HepG2 (cell line): Measurements from ENCODE around the gene SNRNP200. TPM values are rescaled to one million over a fixed set of nuclear protein-coding genes. Genes with fewer than 3 reads are reported as not detected.

Experiments used
- CEBPG ChIP-seq: IDR thresholded peaks from 2 replicates; pipeline ENCODE4 v1.6.1; 2016
- E2F2 ChIP-seq: sonication (generic); formaldehyde crosslinking; IDR thresholded peaks from 2 replicates; pipeline ENCODE4 v1.4.0; 2020; ENCODE audit warnings: missing genetic modification reagents, borderline replicate concordance
- ETS1 ChIP-seq: sonication (generic); formaldehyde crosslinking; IDR thresholded peaks from 2 replicates; pipeline ENCODE4 v1.4.0; 2020; ENCODE audit warnings: missing genetic modification reagents
- HOXA3 ChIP-seq: sonication (generic); formaldehyde crosslinking; IDR thresholded peaks from 2 replicates; pipeline ENCODE4 v1.5.0; 2020; ENCODE audit warnings: missing genetic modification reagents
- IRF2 ChIP-seq: IDR thresholded peaks from 2 replicates; pipeline ENCODE4 v1.6.1; 2018; ENCODE audit warnings: missing genetic modification reagents, missing compliant biosample characterization
- KDM4B ChIP-seq: sonication (generic); formaldehyde crosslinking; IDR thresholded peaks from 2 replicates; pipeline ENCODE4 v1.4.0; 2020; ENCODE audit warnings: missing genetic modification reagents
- NR2C2 ChIP-seq: sonication (generic); formaldehyde crosslinking; IDR thresholded peaks from 2 replicates; pipeline ENCODE4 v1.4.0; 2020; ENCODE audit warnings: missing genetic modification reagents, mild to moderate bottlenecking, moderate library complexity, borderline replicate concordance
- PHF5A ChIP-seq: IDR thresholded peaks from one replicate; pipeline ENCODE4 v1.6.1; 2018; ENCODE audit warnings: low read depth, missing genetic modification reagents; ENCODE audit not compliant: unreplicated experiment
- PRMT3 ChIP-seq: sonication (generic); formaldehyde crosslinking; IDR thresholded peaks from 2 replicates; pipeline ENCODE4 v1.8.1; 2022; ENCODE audit warnings: low read depth, mild to moderate bottlenecking, moderate library complexity, missing genetic modification reagents, borderline replicate concordance
- RBFOX2 ChIP-seq: fragments of 200-400 bp; formaldehyde crosslinking; IDR thresholded peaks from 2 replicates; pipeline ENCODE4 v1.6.1; 2017; ENCODE audit warnings: low read depth, mild to moderate bottlenecking, low read length
- RELA ChIP-seq: sonication (generic); formaldehyde crosslinking; IDR thresholded peaks from 2 replicates; pipeline ENCODE4 v1.4.0; 2020; ENCODE audit warnings: missing genetic modification reagents
- SRSF9 ChIP-seq: fragments of 200-400 bp; formaldehyde crosslinking; IDR thresholded peaks from 2 replicates; pipeline ENCODE4 v1.6.1; 2018; ENCODE audit warnings: borderline replicate concordance, mild to moderate bottlenecking, low read depth, low read length; ENCODE audit not compliant: insufficient read depth, poor library complexity, severe bottlenecking
- ZBTB39 ChIP-seq: sonication (generic); formaldehyde crosslinking; IDR thresholded peaks from 2 replicates; pipeline ENCODE4 v1.5.0; 2020; ENCODE audit warnings: missing genetic modification reagents
- ZHX1 ChIP-seq: sonication (generic); formaldehyde crosslinking; IDR thresholded peaks from 2 replicates; pipeline ENCODE4 v1.8.1; 2022; ENCODE audit warnings: low read depth, mild to moderate bottlenecking, missing genetic modification reagents
- ZNF296 ChIP-seq: sonication (generic); formaldehyde crosslinking; conservative IDR thresholded peaks from 2 replicates; pipeline ENCODE4 v1.5.0; 2020; ENCODE audit warnings: mild to moderate bottlenecking, missing genetic modification reagents
- ZNF484 ChIP-seq: sonication (generic); formaldehyde crosslinking; IDR thresholded peaks from 2 replicates; pipeline ENCODE4 v1.5.1; 2020; ENCODE audit warnings: mild to moderate bottlenecking, low read depth, missing genetic modification reagents, borderline replicate concordance
- ZNF546 ChIP-seq: sonication (generic); formaldehyde crosslinking; conservative IDR thresholded peaks from 2 replicates; pipeline ENCODE4 v1.8.1; 2023; ENCODE audit warnings: mild to moderate bottlenecking, missing genetic modification reagents
- polyA plus RNA-seq, 8 experiments: library from polyadenylated mRNA; depleted of rRNA in 3 of 8; stranded (reverse) in 7 of 8; unstranded in 1 of 8; fragments of >200 nt; fragmentation: Illumina TruSeq in 4 of 8; extraction: Trizol in 4 of 8; gene quantifications; 2 replicates each; pipeline versions ENCODE4 v1.2.1 to v1.2.3, GENCODE V29; 2011 to 2016; ENCODE audit warnings: low read depth in 4 of 8, missing spikeins in 1 of 8, mixed read lengths in 1 of 8; ENCODE audit not compliant: insufficient read depth in 1 of 8
- total RNA-seq, 5 experiments: library from RNA; depleted of rRNA; stranded (reverse); fragments of >200 nt; fragmentation: Illumina TruSeq; extraction: Trizol; gene quantifications; 2 replicates each; pipeline ENCODE4 v1.2.3, GENCODE V29; 2016; ENCODE audit warnings: low read depth in 1 of 5
- TF ChIP-seq, protein P1 (sequence below): sonication (generic); formaldehyde crosslinking; IDR thresholded peaks from 2 replicates; pipeline ENCODE4 v1.4.0; 2020; ENCODE audit warnings: mild to moderate bottlenecking, missing genetic modification reagents
- TF ChIP-seq, protein P2 (sequence below): sonication (generic); formaldehyde crosslinking; IDR thresholded peaks from 2 replicates; pipeline ENCODE4 v1.8.0; 2023; ENCODE audit warnings: mild to moderate bottlenecking, missing genetic modification reagents

Gene SNRNP200
- total and polyA plus RNA-seq, 2 of the 13 experiments (the other 11 are each of a cell fraction or from before 2014, with no cell fraction given): 99.0 to 232 TPM

- TF ChIP-seq PHF5A (CRISPR knock-in tag): peak; percentile 94
- peak; percentile 71 for TF ChIP-seq RBFOX2
- peak; percentile 83 for TF ChIP-seq ZBTB39 (CRISPR knock-in tag)
- 0 out of 2 replicates have a peak, but pooled peaks have one; percentile 55 for TF ChIP-seq RELA (CRISPR knock-in tag)
- TF ChIP-seq, protein P1, sequence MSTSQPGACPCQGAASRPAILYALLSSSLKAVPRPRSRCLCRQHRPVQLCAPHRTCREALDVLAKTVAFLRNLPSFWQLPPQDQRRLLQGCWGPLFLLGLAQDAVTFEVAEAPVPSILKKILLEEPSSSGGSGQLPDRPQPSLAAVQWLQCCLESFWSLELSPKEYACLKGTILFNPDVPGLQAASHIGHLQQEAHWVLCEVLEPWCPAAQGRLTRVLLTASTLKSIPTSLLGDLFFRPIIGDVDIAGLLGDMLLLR (CRISPR knock-in tag): no peak; the same call in 1 of the 2 replicates
- no peak for TF ChIP-seq PRMT3
- peak; percentile 79 for TF ChIP-seq NR2C2
- TF ChIP-seq ZHX1: peak; percentile 72; the same call in 1 of the 2 replicates
- TF ChIP-seq ZNF546 (CRISPR knock-in tag): peak; percentile 92; the same call in 1 of the 2 replicates
- TF ChIP-seq, protein P2, sequence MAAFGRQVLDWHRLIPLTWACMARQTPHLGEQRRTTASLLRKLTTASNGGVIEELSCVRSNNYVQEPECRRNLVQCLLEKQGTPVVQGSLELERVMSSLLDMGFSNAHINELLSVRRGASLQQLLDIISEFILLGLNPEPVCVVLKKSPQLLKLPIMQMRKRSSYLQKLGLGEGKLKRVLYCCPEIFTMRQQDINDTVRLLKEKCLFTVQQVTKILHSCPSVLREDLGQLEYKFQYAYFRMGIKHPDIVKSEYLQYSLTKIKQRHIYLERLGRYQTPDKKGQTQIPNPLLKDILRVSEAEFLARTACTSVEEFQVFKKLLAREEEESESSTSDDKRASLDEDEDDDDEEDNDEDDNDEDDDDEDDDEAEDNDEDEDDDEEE (CRISPR knock-in tag): no peak
- no peak for TF ChIP-seq E2F2 (CRISPR knock-in tag)
- TF ChIP-seq HOXA3 (CRISPR knock-in tag): peak; percentile 89; the same call in 1 of the 2 replicates
- TF ChIP-seq IRF2 (CRISPR knock-in tag): peak; percentile 84
- TF ChIP-seq KDM4B: peak; percentile 97
- no peak for TF ChIP-seq SRSF9
- no peak for TF ChIP-seq ZNF296 (CRISPR knock-in tag)
- no peak for TF ChIP-seq ETS1 (CRISPR knock-in tag)
- TF ChIP-seq CEBPG (CRISPR knock-in tag): peak; percentile 74
- 0 out of 2 replicates have a peak, but pooled peaks have one; percentile 49 for TF ChIP-seq ZNF484 (CRISPR knock-in tag)
Measured at GRCh38 chr2:96260387-96261260, 44.7 kb downstream of the SNRNP200 start (continued).
